PC-9 (cell line): ENCODE results near the gene EPB41L4B.

Source experiments
- EZH2 ChIP-seq: fragments of 200-600 bp; sonication (generic); IDR thresholded peaks from 2 replicates; pipeline ENCODE4 v1.8.0; 2017; ENCODE audit warnings: antibody characterized with exemption, low read depth
- TF ChIP-seq, protein P1 (sequence below): fragments of 200-600 bp; sonication (generic); conservative IDR thresholded peaks from 2 replicates; pipeline ENCODE4 v1.6.1; 2017; ENCODE audit warnings: mixed run types, antibody characterized with exemption, mild to moderate bottlenecking, moderate library complexity

DNA sequence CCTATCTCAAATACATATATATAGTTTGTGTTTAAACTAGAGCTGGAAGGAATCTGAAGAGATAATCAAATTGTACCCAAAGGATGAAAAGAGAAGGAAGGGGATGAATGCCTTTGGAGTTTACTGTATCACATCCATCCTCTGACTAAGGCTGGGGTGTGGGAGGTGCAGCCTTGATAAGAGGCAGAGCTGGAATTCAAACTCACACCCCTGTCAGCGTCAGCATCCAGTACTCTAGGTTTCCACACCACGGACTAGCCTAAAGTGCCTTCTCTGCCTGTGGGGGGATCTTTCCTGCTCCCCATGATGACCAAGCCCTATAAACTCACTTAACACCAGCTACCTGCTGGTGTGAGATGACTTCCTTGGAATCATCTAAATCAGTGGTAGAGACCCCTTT lies 48.1 kb downstream of the EPB41L4B start:
- TF ChIP-seq, protein P1, sequence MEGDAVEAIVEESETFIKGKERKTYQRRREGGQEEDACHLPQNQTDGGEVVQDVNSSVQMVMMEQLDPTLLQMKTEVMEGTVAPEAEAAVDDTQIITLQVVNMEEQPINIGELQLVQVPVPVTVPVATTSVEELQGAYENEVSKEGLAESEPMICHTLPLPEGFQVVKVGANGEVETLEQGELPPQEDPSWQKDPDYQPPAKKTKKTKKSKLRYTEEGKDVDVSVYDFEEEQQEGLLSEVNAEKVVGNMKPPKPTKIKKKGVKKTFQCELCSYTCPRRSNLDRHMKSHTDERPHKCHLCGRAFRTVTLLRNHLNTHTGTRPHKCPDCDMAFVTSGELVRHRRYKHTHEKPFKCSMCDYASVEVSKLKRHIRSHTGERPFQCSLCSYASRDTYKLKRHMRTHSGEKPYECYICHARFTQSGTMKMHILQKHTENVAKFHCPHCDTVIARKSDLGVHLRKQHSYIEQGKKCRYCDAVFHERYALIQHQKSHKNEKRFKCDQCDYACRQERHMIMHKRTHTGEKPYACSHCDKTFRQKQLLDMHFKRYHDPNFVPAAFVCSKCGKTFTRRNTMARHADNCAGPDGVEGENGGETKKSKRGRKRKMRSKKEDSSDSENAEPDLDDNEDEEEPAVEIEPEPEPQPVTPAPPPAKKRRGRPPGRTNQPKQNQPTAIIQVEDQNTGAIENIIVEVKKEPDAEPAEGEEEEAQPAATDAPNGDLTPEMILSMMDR = no peak
- TF ChIP-seq EZH2 = no peak
